Measurements from ENCODE around the gene MTMR11. TPM values are rescaled to one million over a fixed set of nuclear protein-coding genes. Genes with fewer than 3 reads are reported as not detected.
A peak's percentile ranks its signal among the peaks of the same experiment; 100 is the strongest.

The MTMR11 gene, protein sequence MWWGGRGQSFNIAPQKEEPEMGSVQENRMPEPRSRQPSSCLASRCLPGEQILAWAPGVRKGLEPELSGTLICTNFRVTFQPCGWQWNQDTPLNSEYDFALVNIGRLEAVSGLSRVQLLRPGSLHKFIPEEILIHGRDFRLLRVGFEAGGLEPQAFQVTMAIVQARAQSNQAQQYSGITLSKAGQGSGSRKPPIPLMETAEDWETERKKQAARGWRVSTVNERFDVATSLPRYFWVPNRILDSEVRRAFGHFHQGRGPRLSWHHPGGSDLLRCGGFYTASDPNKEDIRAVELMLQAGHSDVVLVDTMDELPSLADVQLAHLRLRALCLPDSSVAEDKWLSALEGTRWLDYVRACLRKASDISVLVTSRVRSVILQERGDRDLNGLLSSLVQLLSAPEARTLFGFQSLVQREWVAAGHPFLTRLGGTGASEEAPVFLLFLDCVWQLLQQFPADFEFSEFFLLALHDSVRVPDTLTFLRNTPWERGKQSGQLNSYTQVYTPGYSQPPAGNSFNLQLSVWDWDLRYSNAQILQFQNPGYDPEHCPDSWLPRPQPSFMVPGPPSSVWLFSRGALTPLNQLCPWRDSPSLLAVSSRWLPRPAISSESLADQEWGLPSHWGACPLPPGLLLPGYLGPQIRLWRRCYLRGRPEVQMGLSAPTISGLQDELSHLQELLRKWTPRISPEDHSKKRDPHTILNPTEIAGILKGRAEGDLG
- 35.1 to 39.3 TPM (median 37.4 TPM) in 3 replicates for total RNA-seq

DNA sequence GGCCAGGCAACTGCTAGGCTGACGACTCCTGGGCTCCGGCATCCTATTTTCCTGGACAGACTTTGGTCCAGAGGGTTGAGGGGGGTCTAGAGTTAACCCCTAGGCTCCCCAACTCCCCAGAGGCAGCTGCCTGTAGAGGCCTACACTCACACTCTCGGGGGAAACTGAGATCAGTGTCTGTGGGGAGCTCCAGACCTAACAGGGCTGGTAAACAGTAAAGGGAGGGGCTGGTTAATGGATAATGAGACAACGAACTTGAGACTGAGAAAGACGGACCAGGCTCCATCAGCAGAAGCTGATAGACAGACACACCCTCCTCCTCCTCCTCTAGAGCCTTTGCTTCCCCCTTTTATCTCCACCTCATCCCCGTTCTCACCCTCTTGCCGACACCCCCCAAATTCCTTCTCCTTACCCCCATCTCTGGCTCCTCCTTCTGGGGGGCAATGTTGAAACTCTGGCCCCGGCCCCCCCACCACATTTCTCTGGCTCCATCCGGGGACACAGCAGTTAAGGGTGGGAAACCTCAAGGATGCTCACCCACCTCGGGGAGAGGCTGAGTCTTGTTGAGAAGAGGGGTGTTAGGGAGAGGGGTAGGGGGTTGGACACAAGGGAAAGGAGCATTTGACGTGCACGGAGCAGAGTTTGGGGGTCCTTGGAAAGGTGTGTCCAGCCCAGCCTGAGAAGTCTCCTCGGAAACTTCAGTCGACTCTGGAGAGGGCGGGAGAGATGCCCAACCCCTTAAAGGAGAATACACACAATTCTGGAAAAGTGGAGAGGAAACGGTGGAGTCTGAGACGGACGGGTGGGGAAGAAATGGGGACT is at the start of gene MTMR11:
MTMR11 (minus strand) TSS at position 710 of the 822 bp plus-strand sequence; CDS start at position 478, 232 bp downstream.
- Mint-ChIP-seq H3K4me3 (peak within 1 kb of the TSS; percentile 82), H3K9me3 (no peaks in the 10 kb centered on the region), H3K27me3 (ENCODE audit: low read depth) (no peaks in the 10 kb centered on the region), H3K27ac (peak within 1 kb of the TSS; percentile 100), H3K4me1 (peaks cover 46% of the 10 kb centered on the region), H3K36me3 (peaks cover 20% of the 10 kb centered on the region)
- DNase-seq (ENCODE audit: low spot score in 2 of 2, unreplicated experiment in 2 of 2), result no peak
- TF ChIP-seq, protein P1, sequence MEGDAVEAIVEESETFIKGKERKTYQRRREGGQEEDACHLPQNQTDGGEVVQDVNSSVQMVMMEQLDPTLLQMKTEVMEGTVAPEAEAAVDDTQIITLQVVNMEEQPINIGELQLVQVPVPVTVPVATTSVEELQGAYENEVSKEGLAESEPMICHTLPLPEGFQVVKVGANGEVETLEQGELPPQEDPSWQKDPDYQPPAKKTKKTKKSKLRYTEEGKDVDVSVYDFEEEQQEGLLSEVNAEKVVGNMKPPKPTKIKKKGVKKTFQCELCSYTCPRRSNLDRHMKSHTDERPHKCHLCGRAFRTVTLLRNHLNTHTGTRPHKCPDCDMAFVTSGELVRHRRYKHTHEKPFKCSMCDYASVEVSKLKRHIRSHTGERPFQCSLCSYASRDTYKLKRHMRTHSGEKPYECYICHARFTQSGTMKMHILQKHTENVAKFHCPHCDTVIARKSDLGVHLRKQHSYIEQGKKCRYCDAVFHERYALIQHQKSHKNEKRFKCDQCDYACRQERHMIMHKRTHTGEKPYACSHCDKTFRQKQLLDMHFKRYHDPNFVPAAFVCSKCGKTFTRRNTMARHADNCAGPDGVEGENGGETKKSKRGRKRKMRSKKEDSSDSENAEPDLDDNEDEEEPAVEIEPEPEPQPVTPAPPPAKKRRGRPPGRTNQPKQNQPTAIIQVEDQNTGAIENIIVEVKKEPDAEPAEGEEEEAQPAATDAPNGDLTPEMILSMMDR (IDR thresholded peaks at IDR 0.05; ENCODE audit: unreplicated experiment), result no peak

DNA sequence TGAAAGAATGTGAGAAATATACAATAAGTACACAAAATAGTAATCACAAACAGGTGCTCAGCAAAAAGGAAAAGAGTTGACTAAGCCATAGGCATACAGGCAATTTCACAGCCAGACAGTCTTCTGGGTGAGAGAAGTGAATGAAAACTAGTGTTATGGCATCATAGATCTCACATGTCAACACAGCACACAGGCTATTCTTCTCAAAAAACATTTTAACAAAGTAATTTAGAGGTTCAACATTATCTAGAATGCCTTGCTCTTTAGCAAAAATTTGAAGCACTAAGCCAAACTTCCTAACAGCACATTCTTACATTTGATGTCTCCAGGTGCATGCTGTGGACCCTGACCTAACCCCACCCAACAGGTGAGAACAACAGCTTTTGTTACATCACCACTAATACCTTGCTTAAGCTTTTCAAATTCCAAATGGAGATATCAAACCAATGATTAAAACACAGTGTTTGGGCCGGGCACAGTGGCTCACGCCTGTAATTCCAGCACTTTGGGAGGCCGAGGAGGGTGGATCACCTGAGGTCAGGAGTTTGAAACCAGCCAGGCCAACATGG is 43.4 kb upstream of the MTMR11 start:
- Mint-ChIP-seq H3K27me3 (ENCODE audit: low read depth) (no peaks in the 10 kb centered on the region), H3K27ac (peak overlapping the region; percentile 92), H3K9me3 (no peaks in the 10 kb centered on the region), H3K4me3 (no peak overlapping the region), H3K4me1 (peaks cover 59% of the 10 kb centered on the region), H3K36me3 (peaks cover 17% of the 10 kb centered on the region)
- TF ChIP-seq, protein P1 (IDR thresholded peaks at IDR 0.05; ENCODE audit: unreplicated experiment), result no peak
- no peak for DNase-seq (ENCODE audit: low spot score in 2 of 2, unreplicated experiment in 2 of 2)

DNA sequence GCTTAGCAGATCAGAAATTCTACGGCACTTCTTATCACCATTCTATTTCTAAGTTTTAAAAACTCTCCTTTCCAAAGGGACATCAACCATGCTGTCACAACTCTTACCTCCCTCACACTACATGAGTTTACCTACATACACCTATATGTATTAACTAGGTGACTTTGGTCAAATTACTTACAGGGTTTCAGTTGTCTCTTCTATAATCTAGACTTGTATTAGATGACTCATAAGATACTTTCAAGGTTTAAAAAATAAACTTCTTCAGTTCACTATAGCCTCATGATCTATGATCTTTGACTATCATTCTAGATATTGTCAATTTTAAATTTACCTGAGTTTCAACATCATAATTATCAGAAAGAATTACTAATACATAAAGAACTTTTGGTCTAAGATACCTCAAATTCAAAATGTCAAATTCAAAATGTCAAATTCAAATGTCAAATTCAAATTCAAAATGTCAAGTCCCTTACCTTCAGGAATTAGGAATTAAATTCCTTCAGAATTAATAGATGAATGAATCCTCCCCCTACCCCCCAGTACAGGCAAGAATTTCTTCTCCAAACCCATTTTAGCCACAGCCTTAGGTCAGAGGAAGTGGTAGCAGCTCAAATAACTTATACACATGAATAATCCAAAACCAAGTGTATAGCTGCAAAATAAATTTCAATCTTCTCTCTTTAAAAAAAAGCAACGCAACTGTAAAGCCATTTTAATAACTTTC is 42.7 kb upstream of the MTMR11 start:
- no peaks in the 10 kb centered on the region for H3K9me3 Mint-ChIP-seq
- TF ChIP-seq, protein P1 (IDR thresholded peaks at IDR 0.05; ENCODE audit: unreplicated experiment), result no peak
- no peaks in the 10 kb centered on the region for H3K27me3 Mint-ChIP-seq (ENCODE audit: low read depth)
- H3K27ac Mint-ChIP-seq, result peak overlapping the region; percentile 92
- peaks cover 53% of the 10 kb centered on the region for H3K4me1 Mint-ChIP-seq
- DNase-seq (ENCODE audit: low spot score in 2 of 2, unreplicated experiment in 2 of 2), result no peak
- peaks cover 20% of the 10 kb centered on the region for H3K36me3 Mint-ChIP-seq
- H3K4me3 Mint-ChIP-seq, result no peak overlapping the region

DNA sequence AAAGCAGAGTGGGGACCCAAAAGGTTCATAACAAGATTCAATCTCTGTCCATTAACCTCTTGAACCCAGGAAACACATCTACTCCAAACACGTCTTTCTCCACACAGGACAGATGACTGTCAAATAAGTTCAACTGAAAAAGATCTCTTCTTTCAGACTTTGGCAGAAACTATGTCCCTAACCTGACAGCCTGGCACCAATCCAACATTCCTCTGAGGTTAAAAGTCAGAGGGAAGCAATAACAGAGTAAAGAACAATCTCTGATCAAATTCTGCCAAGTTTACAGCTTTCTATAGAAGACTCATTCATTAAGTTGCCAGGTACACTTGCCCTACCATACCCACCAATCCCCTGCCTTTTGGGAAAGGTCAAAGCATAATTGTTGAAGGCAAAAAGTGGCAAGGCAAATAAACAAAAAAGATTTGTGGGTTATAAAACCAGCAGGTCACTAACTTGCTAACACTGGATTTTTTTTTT is 41.9 kb upstream of the MTMR11 start:
- no peak for DNase-seq (ENCODE audit: low spot score in 2 of 2, unreplicated experiment in 2 of 2)

More for the DNA sequence above, 41.9 kb upstream of the MTMR11 start:
- H3K27ac Mint-ChIP-seq, result peak overlapping the region; percentile 92
- H3K9me3 Mint-ChIP-seq, result no peaks in the 10 kb centered on the region
- peaks cover 23% of the 10 kb centered on the region for H3K36me3 Mint-ChIP-seq
- H3K4me3 Mint-ChIP-seq, result peak overlapping the region; percentile 10
- peaks cover 45% of the 10 kb centered on the region for H3K4me1 Mint-ChIP-seq
- no peaks in the 10 kb centered on the region for H3K27me3 Mint-ChIP-seq (ENCODE audit: low read depth)
- TF ChIP-seq, protein P1 (IDR thresholded peaks at IDR 0.05; ENCODE audit: unreplicated experiment), result no peak
